Neuron (in vitro differentiated cells): ENCODE data around the gene ANKRD23.
"Not testable (repeated sequence)": the region's sequence is repeated elsewhere in the genome, so short reads cannot be mapped to it uniquely, and the experiment has no call there.

ENCODE experiments used
- H2AFZ ChIP-seq: one replicate; pipeline ENCODE4 v1.6.1; 2013; ENCODE audit warnings: low read depth, mild to moderate bottlenecking, inconsistent platforms, low read length, moderate library complexity
- H3K27me3 ChIP-seq: one replicate; pipeline ENCODE4 v1.6.1; 2013; ENCODE audit warnings: low read length; ENCODE audit not compliant: insufficient read depth
- H3K36me3 ChIP-seq: one replicate; pipeline ENCODE4 v1.6.1; 2013; ENCODE audit warnings: low read length; ENCODE audit not compliant: insufficient read depth
- H3K4me1 ChIP-seq: one replicate; pipeline ENCODE4 v1.6.1; 2013; ENCODE audit warnings: low read length; ENCODE audit not compliant: insufficient read depth
- H3K4me3 ChIP-seq: 2 replicates; pipeline ENCODE4 v1.5.1; 2013; ENCODE audit warnings: mild to moderate bottlenecking, low read length, moderate library complexity
- H3K9me3 ChIP-seq: one replicate; pipeline ENCODE4 v1.6.1; 2013; ENCODE audit warnings: low read length

Gene ANKRD23

DNA sequence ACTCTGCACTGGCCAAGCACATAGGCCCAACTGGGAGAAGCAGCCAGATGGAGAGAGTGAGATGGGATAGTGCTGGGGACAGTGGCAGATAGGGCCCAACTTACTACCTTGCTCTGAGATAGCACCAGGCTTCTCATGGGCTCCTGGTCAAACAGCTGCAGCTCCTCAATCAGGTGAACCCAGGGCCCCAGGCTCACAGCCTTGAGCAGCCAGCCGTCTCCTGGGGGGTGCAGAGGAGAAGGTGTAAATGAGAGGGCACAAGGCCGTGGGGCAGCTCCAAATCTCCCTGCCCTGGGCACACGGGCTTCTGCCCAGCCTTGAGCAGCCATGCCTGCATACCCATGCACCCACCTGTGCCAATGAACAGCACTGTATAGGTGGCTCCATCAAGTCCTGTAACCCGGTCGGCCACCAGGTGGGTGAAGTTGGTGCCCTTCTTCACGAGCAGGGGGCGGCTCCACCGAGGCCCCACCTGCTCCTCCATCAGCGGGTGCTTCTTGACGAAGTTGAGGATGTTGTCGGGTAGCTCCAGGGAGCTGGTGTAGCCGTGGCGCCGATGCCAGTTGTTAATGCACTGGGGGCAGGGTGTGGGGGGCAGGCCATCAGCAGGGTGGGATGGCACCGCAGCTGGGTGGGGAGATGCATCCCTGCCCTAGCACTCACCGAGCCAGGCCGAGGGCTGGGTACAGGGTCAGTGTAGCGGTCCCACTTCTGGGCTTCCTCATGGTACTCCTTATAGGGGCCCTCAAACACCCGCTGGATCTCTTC lies 19.9 kb upstream of the ANKRD23 start:
- peaks cover 72% of the 10 kb centered on the region for H3K36me3 ChIP-seq
- no peak overlapping the region for H3K4me3 ChIP-seq
- no peaks in the 10 kb centered on the region for H3K9me3 ChIP-seq
- H2AFZ ChIP-seq, result no peak overlapping the region
- H3K27me3 ChIP-seq, result no peaks in the 10 kb centered on the region
- peaks cover 18% of the 10 kb centered on the region for H3K4me1 ChIP-seq

DNA sequence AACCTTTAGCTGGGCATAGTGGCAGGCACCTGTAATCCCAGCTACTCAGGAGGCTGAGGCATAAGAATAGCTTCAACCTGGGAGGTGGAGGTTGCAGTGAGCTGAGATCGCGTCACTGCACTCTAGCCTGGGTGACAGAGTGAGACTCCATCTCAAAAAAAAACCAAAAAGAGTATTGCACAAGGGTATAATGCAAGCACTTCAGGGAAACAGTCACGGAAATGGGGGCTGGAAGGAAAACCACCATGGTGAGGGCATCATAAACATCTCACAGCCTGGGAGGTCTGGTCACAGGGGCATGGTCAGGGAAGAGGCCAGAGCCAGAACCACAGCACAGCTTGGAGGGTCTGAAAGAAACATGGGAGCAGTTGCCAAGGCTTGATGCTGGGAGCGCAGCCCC lies 19.2 kb upstream of the ANKRD23 start:
- H2AFZ ChIP-seq, H3K27me3 ChIP-seq, H3K9me3 ChIP-seq, H3K4me3 ChIP-seq: not testable (repeated sequence)
- peaks cover 72% of the 10 kb centered on the region for H3K36me3 ChIP-seq
- peaks cover 20% of the 10 kb centered on the region for H3K4me1 ChIP-seq

DNA sequence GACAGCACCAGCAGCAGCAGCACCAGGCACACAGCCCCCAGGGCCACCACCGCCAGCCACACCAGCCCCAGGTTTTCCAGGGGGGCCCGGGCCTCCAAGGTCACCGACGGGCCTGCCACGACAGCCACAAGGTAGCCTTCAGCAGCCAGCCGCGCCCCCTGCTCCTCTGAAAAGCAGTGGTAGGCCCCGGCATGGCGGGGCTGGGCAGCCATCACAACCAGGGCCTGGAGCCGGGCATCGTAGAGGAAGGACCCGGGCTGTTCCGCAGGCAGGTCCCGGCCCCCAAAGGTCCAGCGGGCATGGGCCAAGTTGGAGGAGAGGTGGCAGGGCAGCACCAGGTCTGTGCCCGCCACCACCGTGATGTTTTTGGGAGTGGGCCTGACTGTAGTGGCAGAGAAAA lies 17.3 kb upstream of the ANKRD23 start:
- H3K27me3 ChIP-seq, result no peaks in the 10 kb centered on the region
- H2AFZ ChIP-seq, result no peak overlapping the region
- H3K9me3 ChIP-seq, result no peaks in the 10 kb centered on the region
- H3K36me3 ChIP-seq, result peaks cover 56% of the 10 kb centered on the region
- H3K4me3 ChIP-seq, result no peak overlapping the region
- peaks cover 18% of the 10 kb centered on the region for H3K4me1 ChIP-seq

- Histone ChIP-seq H3K27me3 (no peaks in the 10 kb centered on the region), H2AFZ (no peak overlapping the region), H3K9me3 (no peaks in the 10 kb centered on the region), H3K4me1 (peaks cover 18% of the 10 kb centered on the region), H3K4me3 (no peak overlapping the region), H3K36me3 (peaks cover 49% of the 10 kb centered on the region)
Measured at GRCh38 chr2:96860065-96861029, 16.5 kb upstream of the ANKRD23 start.

- peaks cover 18% of the 10 kb centered on the region for H3K4me1 ChIP-seq
- H3K27me3 ChIP-seq, result no peaks in the 10 kb centered on the region
- no peak overlapping the region for H2AFZ ChIP-seq
- no peaks in the 10 kb centered on the region for H3K9me3 ChIP-seq
- H3K36me3 ChIP-seq, result peaks cover 42% of the 10 kb centered on the region
- no peak overlapping the region for H3K4me3 ChIP-seq
Measured at GRCh38 chr2:96859681-96860064, 15.9 kb upstream of the ANKRD23 start.

GRCh38 chr2:96859099-96859649 lies 15.4 kb upstream of the ANKRD23 start:
- H3K36me3 ChIP-seq, result peaks cover 37% of the 10 kb centered on the region
- H3K27me3 ChIP-seq, result no peaks in the 10 kb centered on the region
- peaks cover 18% of the 10 kb centered on the region for H3K4me1 ChIP-seq
- H3K9me3 ChIP-seq, result no peaks in the 10 kb centered on the region
- no peak overlapping the region for H3K4me3 ChIP-seq
- no peak overlapping the region for H2AFZ ChIP-seq

DNA sequence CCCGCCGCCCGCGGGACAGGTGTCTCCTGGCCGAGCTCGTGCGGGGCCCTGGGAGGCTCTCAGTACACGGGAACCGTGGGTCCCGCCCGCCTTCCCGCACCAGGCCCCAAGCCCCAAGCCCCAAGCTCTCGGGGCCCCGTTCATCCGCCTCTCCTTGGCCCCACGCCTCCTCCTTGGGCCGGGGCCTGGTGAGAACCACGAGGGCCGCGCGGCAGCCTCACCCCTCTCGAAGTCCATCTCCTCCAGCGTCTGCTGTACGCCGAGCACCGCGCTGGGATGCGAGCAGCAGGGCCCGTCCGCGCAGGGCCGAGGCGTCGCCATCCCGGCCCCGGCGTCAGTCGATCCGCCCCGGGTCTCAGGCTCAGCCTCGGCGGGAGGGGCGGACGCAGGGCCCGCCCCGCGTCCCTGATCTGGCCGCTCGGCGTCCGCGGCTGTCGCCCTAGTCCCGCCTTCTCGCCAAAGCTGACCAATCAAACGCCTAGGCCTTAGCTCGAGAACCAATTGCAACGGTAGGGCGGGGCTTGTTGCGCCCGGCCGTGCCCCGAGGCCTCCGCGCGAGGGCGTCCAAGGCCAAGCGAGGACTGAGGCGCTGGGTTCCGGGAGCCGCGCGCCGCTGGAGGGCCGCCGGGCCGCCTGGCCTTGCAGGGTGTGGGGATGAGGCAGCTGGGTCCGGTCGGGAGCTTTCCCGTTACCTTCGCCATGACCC lies 14.0 kb upstream of the ANKRD23 start, which contains the start of gene ANKRD39:
TSS of gene ANKRD39 (minus strand) at position 350 of the 706 bp plus-strand sequence. CDS start at position 321, 29 bp downstream.
- Histone ChIP-seq H3K27me3 (no peaks in the 10 kb centered on the region), H3K4me3 (peak within 1 kb of the TSS; percentile 73), H3K36me3 (peaks cover 31% of the 10 kb centered on the region), H3K4me1 (peaks cover 18% of the 10 kb centered on the region), H2AFZ (peak within 1 kb of the TSS; percentile 82), H3K9me3 (no peaks in the 10 kb centered on the region)

DNA sequence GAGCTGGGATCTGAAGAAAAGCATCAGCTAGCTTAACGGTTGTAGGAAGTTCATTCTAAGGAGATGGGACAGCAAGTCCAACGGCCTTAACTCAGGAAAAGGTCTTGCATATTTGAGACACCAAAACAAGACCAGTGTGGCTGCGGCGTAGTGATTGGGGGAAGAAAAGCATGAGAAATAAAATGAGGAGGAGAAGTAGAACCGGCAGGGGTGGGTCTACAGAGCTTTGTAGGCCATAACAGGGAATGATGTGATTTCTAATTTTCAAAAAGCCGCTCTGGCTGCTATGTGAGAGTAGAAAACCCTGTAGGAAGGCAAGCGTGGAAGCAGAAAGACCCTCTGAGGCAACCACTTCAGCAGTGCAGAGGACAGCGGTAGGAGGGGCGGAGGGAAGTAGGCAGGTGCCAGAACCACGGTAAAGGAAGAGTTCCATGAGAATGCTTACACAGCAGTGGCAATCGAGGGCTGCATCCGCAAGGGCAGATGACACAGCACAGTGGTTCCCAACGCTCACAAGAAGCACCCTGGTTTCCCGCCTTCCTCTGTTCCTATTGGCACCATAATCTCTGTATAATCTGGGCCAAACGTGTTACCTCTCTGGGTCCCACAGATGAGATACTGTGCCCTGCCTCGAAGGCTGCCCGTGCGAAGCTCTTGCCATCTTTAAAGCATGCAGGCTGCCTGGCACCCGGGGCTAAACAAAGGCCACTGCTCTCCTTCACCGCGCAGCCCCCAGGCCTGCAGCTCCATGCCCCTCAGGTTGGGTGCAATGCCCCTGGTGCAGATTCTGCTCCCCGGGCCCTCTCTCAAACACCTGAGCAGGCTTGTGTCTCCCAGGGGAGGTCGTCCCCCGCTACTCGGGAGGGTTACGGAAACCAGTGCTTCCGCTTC lies 13.2 kb upstream of the ANKRD23 start:
- Histone ChIP-seq H2AFZ (peak overlapping the region; percentile 82), H3K27me3 (no peaks in the 10 kb centered on the region), H3K4me1 (peaks cover 18% of the 10 kb centered on the region), H3K4me3 (peak overlapping the region; percentile 73), H3K9me3 (no peaks in the 10 kb centered on the region), H3K36me3 (peaks cover 30% of the 10 kb centered on the region)

DNA sequence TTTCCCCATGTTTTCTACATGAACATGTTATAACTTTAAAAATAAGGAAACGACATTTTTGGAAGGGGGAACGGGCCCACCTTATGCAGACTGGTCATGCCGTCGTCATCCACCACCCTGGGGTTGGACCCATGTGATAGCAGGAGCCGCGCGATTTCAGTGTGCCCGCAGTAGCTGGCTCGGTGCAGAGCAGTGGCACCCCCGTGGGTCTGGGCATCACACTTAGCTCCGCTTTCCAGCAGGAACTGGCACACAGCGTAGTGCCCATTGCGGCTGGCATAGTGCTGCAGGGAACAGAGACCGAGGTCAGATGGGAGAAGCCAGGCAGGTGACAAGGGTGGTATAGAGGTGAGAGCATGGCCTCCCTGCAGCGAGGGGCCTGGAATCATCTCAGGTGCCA lies 9.5 kb upstream of the ANKRD23 start:
- H3K36me3 ChIP-seq, result peaks cover 28% of the 10 kb centered on the region
- H2AFZ ChIP-seq, result no peak overlapping the region
- H3K4me3 ChIP-seq, result no peak overlapping the region
- no peaks in the 10 kb centered on the region for H3K9me3 ChIP-seq
- H3K4me1 ChIP-seq, result peaks cover 15% of the 10 kb centered on the region
- no peaks in the 10 kb centered on the region for H3K27me3 ChIP-seq

GRCh38 chr2:96852667-96853066 lies 8.8 kb upstream of the ANKRD23 start:
- Histone ChIP-seq H3K4me3 (no peak overlapping the region), H3K27me3 (no peaks in the 10 kb centered on the region), H3K36me3 (peaks cover 30% of the 10 kb centered on the region), H2AFZ (no peak overlapping the region), H3K9me3 (no peaks in the 10 kb centered on the region), H3K4me1 (peaks cover 19% of the 10 kb centered on the region)

- Histone ChIP-seq H3K36me3 (peaks cover 33% of the 10 kb centered on the region), H2AFZ (no peak overlapping the region), H3K9me3 (no peaks in the 10 kb centered on the region), H3K4me3 (no peak overlapping the region), H3K27me3 (no peaks in the 10 kb centered on the region), H3K4me1 (peaks cover 8% of the 10 kb centered on the region)
Measured at GRCh38 chr2:96848264-96848663, 4.4 kb upstream of the ANKRD23 start.

GRCh38 chr2:96847586-96847985 lies 3.8 kb upstream of the ANKRD23 start:
- peaks cover 8% of the 10 kb centered on the region for H3K4me1 ChIP-seq
- no peaks in the 10 kb centered on the region for H3K9me3 ChIP-seq
- peaks cover 28% of the 10 kb centered on the region for H3K36me3 ChIP-seq
- H3K4me3 ChIP-seq, result no peak overlapping the region
- H2AFZ ChIP-seq, result no peak overlapping the region
- no peaks in the 10 kb centered on the region for H3K27me3 ChIP-seq
